OCI-M1 (cell line): ENCODE results near the gene PPM1B.
"Not testable (repeated sequence)": the region's sequence is repeated elsewhere in the genome, so short reads cannot be mapped to it uniquely, and the experiment has no call there.

Experiments used
- DNase-seq: peaks from one replicate; lab custom pipeline; 2025; lab: John Stamatoyannopoulos, UW

The PPM1B gene

DNA sequence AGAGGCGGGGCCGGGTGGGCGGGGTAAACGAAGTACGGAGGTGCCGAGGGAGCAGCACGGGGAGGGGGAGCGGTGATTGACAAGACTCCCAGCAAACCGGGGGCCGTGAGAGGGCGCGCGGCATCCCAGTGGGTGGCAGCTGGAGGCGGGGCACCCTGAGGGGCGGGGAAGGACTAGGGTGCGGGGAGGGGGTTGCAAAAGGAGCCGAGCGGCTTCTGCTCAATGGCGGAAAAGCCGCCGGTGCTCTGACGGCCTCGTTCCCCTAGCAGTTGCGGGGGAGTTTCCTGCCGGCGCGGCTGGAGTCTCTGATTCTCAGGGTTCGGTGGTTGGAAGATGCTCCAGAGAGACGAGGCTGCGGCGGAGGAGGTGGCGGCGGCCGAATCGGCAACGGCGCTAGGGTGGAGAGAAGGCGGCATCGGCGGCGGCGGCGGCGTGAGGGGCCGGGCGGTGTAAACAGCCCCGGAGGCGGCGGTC, at the start of gene PPM1B:
Gene PPM1B, plus strand, starts transcription at position 195 of the 474 bp plus-strand sequence. CDS start 32,325 bp downstream, outside the sequence.
- no peak for DNase-seq

DNA sequence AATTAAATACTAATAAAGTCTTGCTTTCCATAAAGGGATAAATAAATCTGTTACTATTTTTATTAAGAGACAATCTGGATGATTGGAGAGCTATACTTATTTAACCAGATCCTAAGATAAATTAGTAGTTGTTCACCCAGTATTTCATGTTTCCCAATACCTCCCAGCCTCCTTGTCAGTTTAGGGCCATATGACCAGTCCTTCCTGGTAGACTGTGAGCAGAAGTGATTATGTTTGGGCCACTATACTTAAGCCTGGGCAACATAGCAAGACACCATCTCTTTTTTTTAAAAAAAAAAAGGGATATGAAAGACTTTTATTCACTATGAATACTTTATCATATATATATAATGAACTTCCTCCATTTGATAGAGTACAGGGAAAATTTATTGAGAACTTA, 48.8 kb upstream of the PPM1B start:
- no peak for DNase-seq

DNA sequence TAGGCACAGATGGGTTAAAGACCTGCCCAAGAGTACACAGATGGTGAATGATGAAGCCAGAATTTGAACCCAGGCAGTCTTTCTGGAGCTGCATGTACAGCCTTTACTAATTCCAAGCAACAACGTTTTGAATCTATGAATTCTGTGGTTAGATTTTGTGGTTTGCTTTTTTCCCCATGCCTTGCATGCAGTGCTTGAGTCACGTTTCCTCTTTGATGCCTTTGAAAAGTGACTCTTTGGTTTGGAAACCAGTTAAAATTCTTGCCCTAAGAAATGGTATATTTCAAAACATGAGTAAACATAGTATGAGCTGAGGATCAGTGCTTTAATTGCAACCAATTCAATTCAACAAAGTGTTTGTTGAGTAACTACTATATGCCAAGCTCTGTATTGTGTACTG, 48.2 kb upstream of the PPM1B start:
- DNase-seq: peak; percentile 66

DNA sequence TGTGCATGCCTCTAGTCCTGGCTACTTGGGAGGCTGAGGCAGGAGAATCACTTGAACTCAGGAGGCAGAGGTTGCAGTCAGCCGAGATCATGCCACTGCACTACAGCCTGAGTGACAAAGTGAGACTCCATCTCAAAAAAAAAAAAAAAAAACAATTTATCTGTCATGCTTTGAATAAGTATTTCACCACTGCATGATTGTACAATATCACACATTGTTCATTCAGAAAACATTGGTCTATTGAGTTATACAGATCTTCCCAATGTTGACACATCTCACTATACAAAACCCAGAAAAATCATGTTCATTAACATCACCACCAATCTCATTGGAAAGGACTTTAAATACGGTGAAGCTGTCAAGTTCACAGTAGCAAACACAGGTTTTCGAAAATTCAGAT, 46.8 kb upstream of the PPM1B start:
- no peak for DNase-seq

- no peak for DNase-seq
Observed at GRCh38 chr2:44124500-44124899, 44.2 kb upstream of the PPM1B start.

GRCh38 chr2:44126106-44126797, 42.4 kb upstream of the PPM1B start:
- DNase-seq: peak; percentile 14

- DNase-seq: peak; percentile 68
Observed at GRCh38 chr2:44130441-44130840, 38.2 kb upstream of the PPM1B start.

- peak; percentile 48 for DNase-seq
Observed at GRCh38 chr2:44131177-44131576, 37.5 kb upstream of the PPM1B start.

DNA sequence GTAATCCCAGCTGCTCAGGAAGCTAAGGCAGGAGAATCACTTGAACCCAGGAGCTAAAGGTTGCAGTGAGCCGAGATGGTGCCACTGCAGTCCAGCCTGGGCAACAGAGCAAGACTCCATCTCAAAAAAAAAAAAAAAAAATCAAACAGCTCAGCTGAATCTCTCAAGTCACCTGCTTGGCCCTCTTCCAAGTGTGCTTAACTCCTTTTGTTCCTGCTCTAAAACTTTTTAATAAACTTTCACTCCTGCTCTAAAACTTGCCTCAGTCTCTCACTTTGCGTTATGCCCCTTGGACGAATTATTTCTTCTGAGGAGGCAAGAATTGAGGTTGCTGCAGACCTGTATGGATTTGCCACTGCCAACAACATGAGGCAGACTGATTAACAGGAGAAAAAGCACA, 35.1 kb upstream of the PPM1B start:
- not testable (repeated sequence) for DNase-seq

DNA sequence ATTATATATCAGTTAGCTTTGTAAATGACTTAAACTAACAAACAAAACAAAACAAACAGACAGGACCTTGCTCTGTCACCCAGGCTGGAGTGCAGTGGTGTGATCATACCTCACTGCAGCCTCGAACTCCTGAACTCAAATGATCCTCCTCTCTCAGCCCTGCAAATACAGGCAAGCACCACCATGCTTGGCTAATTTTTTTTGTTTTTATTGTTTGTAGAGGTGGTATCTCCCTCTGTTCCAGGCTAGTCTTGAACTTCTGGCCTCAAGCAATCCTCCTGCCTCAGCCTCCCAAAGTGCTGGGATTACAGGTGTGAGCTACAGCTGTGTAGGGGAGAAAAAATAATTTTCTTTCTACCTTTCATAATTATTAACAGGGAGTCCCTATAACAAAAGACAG, 33.8 kb upstream of the PPM1B start:
- no peak for DNase-seq

DNA sequence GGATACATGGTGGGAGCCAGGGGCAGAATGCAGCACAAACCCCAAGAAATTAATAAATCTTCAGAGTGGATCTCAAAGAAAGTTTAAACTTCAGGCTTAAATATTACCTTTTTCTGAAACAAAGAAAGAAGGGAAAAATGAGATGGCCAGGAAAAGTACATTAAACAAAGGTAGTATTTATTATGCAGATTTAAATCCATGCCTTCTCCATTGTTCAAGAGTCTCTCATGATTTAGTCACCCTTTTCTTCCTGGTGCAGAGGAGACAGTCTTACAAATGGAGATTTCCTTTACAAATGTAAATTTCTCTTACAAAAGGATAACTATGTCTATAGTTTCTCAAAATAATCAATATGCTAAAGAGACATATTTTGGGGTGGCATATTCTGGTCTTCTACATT, 33.4 kb upstream of the PPM1B start:
- no peak for DNase-seq

DNA sequence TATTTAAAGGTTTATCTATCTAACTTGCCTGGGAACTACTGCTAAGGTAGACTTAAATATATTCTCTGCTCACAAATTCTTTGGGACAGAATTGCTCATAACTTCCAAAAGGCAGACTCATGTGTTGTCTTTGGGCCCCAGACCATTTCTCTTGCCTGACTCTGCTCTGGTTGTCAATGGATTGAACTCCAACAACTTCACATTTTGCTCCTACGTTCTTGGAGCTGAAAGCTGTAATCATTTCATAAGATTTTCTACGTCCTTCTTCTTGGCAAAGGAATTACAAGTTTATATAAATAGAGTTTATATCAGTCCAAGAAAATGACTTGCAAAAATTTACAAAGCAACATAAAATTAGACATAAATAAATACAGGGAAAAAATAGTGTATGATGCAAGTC, 32.9 kb upstream of the PPM1B start:
- no peak for DNase-seq

- no peak for DNase-seq
Observed at GRCh38 chr2:44136252-44136651, 32.4 kb upstream of the PPM1B start.

DNA sequence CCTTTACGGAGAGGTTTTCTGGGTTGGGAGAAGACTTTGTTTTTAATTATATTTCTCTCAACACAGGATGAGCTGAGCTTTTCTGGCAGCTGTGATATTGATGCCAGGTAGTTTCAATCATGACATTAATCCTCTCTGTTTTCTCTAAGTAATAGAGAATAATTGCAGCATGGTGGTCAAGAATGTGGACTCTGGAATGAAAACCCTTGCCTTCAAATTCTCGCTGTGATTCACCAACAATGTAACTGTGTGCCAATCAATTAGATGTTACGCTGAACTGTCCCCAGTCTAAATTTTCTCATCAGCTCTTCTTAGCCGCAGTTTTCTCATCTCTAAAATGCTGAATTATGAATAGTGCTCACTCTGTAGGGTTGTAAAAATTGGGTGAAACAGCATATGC, 31.6 kb upstream of the PPM1B start:
- DNase-seq: no peak

DNA sequence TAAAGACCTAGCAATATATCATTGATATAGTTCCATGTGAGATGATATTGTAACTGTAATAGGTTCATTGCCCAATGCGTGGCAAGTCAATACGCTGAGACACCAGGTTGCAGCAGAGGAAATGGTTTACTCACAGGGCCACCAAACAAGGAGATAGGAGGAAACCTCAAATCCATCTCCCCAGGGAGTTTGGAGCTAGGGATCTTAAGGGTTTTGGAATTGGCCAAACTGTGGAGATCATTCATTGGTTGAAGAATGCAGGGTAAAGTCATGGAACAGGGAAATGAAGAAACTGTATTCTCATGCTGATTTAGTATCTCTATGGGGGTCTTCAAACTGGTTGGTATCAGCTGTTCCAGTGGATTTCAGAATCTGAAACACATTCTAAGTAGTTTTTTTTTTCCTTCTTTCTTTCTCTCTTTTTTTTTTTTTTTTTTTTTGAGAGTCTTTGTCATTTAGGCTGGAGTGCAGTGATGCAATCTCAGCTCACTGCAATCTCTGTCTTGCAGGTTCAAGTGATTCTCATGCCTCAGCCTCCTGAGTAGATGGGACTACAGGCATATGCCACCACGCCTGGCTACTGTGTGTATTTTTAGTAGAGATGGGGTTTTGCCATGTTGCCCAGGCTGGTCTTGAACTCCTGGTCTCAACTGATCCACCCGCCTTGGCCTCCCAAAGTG, 30.7 kb upstream of the PPM1B start:
- DNase-seq: no peak

GRCh38 chr2:44139741-44140140, 28.9 kb upstream of the PPM1B start:
- DNase-seq: no peak

DNA sequence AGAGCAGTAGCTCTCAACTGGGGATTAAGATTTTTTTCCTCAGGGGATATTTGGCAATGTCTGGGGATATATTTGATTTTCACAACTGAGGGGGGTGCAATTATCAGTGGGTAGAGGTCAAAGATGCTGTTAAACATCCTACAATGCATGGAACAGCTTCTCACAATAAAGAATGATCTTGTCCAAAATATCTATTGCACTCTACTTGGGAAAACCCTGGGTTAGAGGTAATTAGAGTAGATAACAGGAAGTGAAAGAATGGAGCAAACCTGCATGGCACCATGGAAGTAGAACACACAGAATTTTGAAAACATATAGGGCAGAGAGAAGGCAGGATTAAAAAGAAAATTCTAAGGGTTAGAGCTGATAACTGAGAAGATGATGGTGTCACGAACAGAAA, 26.4 kb upstream of the PPM1B start:
- no peak for DNase-seq

- DNase-seq: no peak
Observed at GRCh38 chr2:44143701-44144100, 25.0 kb upstream of the PPM1B start.

- no peak for DNase-seq
Observed at GRCh38 chr2:44148999-44149398, 19.7 kb upstream of the PPM1B start.

DNA sequence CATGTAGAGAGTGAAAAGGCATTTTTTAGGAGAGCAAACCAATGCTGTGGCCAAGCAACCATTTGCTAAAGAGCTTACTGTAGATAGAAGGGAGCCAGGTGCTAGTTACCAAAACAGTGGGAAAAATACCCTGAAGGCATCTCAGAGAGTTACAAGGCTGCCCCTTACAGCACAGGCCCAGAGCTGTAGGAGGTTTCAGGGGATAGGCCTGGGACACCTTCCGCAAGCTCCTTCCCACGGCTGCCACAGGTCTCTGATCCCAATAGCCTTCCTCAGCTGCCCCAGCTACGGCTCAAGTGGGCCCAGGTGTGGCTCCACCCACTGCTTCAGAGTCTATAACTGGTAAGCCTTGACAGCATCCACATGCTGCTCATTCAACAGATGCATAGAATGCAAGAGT, 18.2 kb upstream of the PPM1B start:
- no peak for DNase-seq

GRCh38 chr2:44152865-44153669, 15.6 kb upstream of the PPM1B start:
- DNase-seq: no peak

DNA sequence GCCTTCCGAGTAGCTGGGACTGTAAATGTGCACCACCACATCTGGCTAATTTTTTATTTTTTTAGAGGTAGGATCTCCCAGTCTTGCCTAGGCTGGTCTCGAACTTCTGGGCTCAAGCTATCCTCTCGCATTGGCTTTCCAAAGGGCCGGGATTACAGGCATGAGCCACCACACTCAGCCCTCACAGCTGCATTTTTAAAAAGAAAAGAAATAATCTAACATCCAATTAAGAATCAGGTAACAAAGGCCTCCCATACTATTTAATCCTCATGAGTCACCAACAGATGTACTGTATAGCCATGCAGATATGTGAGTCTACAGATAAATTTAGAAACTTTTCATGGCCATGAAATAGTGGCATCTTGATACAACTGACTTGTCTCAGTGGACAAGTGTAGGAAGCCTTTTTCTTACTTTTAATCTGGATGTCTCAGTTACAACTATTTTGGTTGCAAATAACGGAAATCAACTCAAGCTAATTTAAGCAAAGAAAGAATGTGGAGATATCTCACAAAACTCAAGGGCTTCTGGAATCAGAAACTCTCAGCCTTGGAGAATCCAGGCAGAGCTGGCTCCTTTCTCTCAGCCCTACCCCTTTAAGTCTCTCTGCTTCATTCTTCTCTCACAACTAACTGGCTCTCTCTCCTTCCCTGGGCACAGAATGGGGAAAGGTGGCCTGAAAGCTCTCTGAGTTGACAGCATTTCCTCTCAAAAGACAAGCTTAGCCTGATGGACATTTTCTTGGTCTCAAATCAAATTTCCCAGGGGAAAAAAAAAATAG, 12.8 kb upstream of the PPM1B start:
- DNase-seq: peak; percentile 65
